Natural killer cell (primary cell): ENCODE data around the gene THOC6. TPM values are rescaled to one million over a fixed set of nuclear protein-coding genes. Genes with fewer than 3 reads are reported as not detected.

Experiments used
- ATAC-seq, 3 donors: fragments of 150-1000 bp in 2 of 3; fragments of 200-7000 bp in 1 of 3; cut with Tn5 transposase; 1 replicate in 1 of 3; 2 replicates in 2 of 3; pipeline ENCODE4 v1.10.0; 2021; ENCODE audit warnings: mild to moderate bottlenecking in 2 of 3, moderate library complexity in 2 of 3
- DNase-seq, 2 donors: peaks; one replicate each; pipeline versions ENCODE4 v3.0.0 to v3.0.0-alpha.2; 2013 to 2021; ENCODE audit warnings: mixed read lengths in 1 of 2
- H3K27ac ChIP-seq: one replicate; pipeline ENCODE4 v1.5.1; 2013; ENCODE audit warnings: mild to moderate bottlenecking, low read length
- H3K27me3 ChIP-seq: one replicate; pipeline ENCODE4 v1.6.1; 2013; ENCODE audit warnings: low read length; ENCODE audit not compliant: control insufficient read depth, insufficient read depth
- H3K36me3 ChIP-seq: one replicate; pipeline ENCODE4 v1.6.1; 2013; ENCODE audit warnings: low read length; ENCODE audit not compliant: control insufficient read depth, insufficient read depth
- H3K4me1 ChIP-seq: one replicate; pipeline ENCODE4 v1.6.1; 2013; ENCODE audit warnings: low read length; ENCODE audit not compliant: control insufficient read depth, insufficient read depth
- H3K4me3 ChIP-seq: one replicate; pipeline ENCODE4 v1.5.1; 2013; ENCODE audit warnings: low read length
- H3K9me3 ChIP-seq: one replicate; pipeline ENCODE4 v1.6.1; 2013; ENCODE audit warnings: low read length; ENCODE audit not compliant: control insufficient read depth, insufficient read depth
- H3K27ac Mint-ChIP-seq, 2 donors: one replicate each; pipeline ENCODE4 v1.8.0; 2022; ENCODE audit warnings: mild to moderate bottlenecking in 2 of 2, mixed read lengths in 2 of 2, moderate library complexity in 1 of 2
- H3K27me3 Mint-ChIP-seq, 2 donors: one replicate each; pipeline ENCODE4 v1.8.0; 2022; ENCODE audit warnings: low read depth in 2 of 2, mixed read lengths in 2 of 2
- H3K36me3 Mint-ChIP-seq: one replicate; pipeline ENCODE4 v1.8.0; 2022; ENCODE audit warnings: mixed read lengths
- H3K4me1 Mint-ChIP-seq, 2 donors: one replicate each; pipeline ENCODE4 v1.8.0; 2022; ENCODE audit warnings: mixed read lengths in 2 of 2
- H3K4me3 Mint-ChIP-seq: one replicate; pipeline ENCODE4 v1.8.0; 2022; ENCODE audit warnings: mild to moderate bottlenecking, moderate library complexity, mixed read lengths
- H3K9me3 Mint-ChIP-seq, 2 donors: one replicate each; pipeline ENCODE4 v1.8.0; 2022; ENCODE audit warnings: mixed read lengths in 2 of 2
- WGBS: methylation state at CpG from one replicate; pipeline ENCODE4 v1.1.7; 2013; ENCODE audit warnings: missing lambda C conversion rate; ENCODE audit not compliant: insufficient coverage; 5-methylcytosine and 5-hydroxymethylcytosine counted together
- intact Hi-C: fragments of 100-400 bp; cut with micrococcal nuclease; formaldehyde crosslinking; loops from one replicate; pipeline ENCODE4 v1.14.2; 2022
- total RNA-seq, 4 donors: library from RNA; stranded (reverse); fragments of 120-200 nt in 1 of 4; gene quantifications; one replicate each; pipeline versions ENCODE4 v1.2.3 to v1.2.4, GENCODE V29; 2013 to 2022
- TF ChIP-seq, protein P1 (sequence below): fragments of 200-600 bp; IDR thresholded peaks from one replicate; pipeline ENCODE4 v1.8.0; 2022; ENCODE audit warnings: antibody characterized with exemption

THOC6 gene
- total RNA-seq, 3 donors from 2014 or later (not counting 1 experiment from before 2014, with no cell fraction given), result 17.1 to 21.5 (median 17.2) TPM

GRCh38 chr16:3044708-3045107 is 20.9 kb downstream of the THOC6 start:
- ATAC-seq (no peak), DNase-seq (no peak)
- Mint-ChIP-seq H3K9me3 (no peaks in the 10 kb centered on the region), H3K4me1 (peaks cover 17 to 30% of the 10 kb centered on the region in 2 donors), H3K4me3 (peak overlapping the region; percentile 67), H3K27ac (no peak overlapping the region), H3K27me3 (peaks cover 30% of the 10 kb centered on the region in 2 donors), H3K36me3 (no peaks in the 10 kb centered on the region)
- Histone ChIP-seq H3K4me3 (no peak overlapping the region), H3K9me3 (no peaks in the 10 kb centered on the region), H3K4me1 (peaks cover 44% of the 10 kb centered on the region), H3K27ac (no peak overlapping the region), H3K36me3 (no peaks in the 10 kb centered on the region), H3K27me3 (peaks cover 38% of the 10 kb centered on the region)
- TF ChIP-seq, protein P1, sequence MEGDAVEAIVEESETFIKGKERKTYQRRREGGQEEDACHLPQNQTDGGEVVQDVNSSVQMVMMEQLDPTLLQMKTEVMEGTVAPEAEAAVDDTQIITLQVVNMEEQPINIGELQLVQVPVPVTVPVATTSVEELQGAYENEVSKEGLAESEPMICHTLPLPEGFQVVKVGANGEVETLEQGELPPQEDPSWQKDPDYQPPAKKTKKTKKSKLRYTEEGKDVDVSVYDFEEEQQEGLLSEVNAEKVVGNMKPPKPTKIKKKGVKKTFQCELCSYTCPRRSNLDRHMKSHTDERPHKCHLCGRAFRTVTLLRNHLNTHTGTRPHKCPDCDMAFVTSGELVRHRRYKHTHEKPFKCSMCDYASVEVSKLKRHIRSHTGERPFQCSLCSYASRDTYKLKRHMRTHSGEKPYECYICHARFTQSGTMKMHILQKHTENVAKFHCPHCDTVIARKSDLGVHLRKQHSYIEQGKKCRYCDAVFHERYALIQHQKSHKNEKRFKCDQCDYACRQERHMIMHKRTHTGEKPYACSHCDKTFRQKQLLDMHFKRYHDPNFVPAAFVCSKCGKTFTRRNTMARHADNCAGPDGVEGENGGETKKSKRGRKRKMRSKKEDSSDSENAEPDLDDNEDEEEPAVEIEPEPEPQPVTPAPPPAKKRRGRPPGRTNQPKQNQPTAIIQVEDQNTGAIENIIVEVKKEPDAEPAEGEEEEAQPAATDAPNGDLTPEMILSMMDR, result no peak
- intact Hi-C loops, result no loop called here
- WGBS, result 92% methylated on average over 5 of the region's 6 CpGs

DNA sequence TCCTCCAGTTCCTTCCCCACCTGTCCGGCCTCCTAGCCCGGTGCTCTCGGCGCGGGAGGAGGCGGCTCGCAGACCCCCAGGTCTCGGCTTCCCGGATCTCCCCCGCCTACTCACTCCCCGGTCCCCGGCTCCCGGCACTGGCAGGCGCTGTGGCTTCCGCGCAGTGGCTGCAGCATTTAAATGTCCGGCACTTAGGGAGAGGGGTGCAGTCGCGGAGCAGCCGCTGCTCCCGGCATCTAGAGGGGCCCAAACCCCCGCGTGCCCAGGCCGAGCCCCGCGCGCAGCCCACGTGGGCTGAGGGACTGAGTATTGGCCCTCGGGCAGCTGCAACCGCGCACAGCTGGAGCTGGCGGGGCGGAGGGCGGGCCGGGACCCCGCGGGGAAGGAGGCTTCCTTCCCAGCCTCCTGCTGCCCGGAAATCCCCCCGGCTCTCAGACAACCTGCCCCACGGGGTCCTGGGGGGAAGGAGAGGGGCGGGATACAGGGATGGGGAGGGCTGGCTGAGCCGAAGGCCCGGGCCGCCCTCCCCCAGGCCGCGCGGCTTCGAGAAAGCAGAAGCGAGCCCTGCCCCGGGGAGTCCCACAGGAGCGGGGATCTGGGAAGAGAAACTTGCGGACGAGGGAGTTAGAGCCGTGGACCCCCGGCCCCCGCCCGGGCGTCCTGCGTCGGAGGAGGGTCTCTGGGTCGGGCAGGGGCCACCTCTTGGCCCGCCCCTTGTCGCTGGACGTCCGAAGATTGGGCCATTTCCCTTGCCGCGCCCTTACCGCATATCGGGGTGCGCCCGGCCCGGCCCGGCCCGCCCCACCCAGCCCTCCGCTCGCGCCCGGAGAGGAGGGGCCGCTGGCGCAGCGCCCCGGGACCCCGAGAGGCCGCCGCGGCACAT is 22.2 kb downstream of the THOC6 start, which contains the start of gene MMP25:
Gene MMP25, plus strand, starts transcription at position 804 of the 883 bp plus-strand sequence. CDS start 357 bp downstream, outside the sequence.
- Histone ChIP-seq H3K27me3 (peaks cover 34% of the 10 kb centered on the region), H3K4me3 (peak within 1 kb of the TSS; percentile 34), H3K36me3 (no peaks in the 10 kb centered on the region), H3K9me3 (no peaks in the 10 kb centered on the region), H3K4me1 (peaks cover 56% of the 10 kb centered on the region), H3K27ac (no peak within 1 kb of the TSS)
- peaks cover 22 to 35% of the 10 kb centered on the region in 2 donors for H3K4me1 Mint-ChIP-seq
- peak in 1 of 2 donors; percentile 19 for DNase-seq
- H3K27ac Mint-ChIP-seq, result no peak within 1 kb of the TSS
- peaks cover 24 to 30% of the 10 kb centered on the region in 2 donors for H3K27me3 Mint-ChIP-seq
- no peaks in the 10 kb centered on the region for H3K9me3 Mint-ChIP-seq
- intact Hi-C loops, result no loop called here
- H3K4me3 Mint-ChIP-seq, result peak within 1 kb of the TSS; percentile 67
- WGBS, result under 1% methylated on average over 84 of the region's 86 CpGs
- TF ChIP-seq, protein P1, result no peak
- H3K36me3 Mint-ChIP-seq, result no peaks in the 10 kb centered on the region
- ATAC-seq, result peak; percentile 36 to 57 (median 41)

- Mint-ChIP-seq H3K4me3 (peak overlapping the region; percentile 9), H3K36me3 (no peaks in the 10 kb centered on the region), H3K27me3 (peaks cover 24 to 30% of the 10 kb centered on the region in 2 donors), H3K9me3 (no peaks in the 10 kb centered on the region), H3K4me1 (peaks cover 27 to 35% of the 10 kb centered on the region in 2 donors), H3K27ac (no peak overlapping the region)
- H3K4me3 ChIP-seq, result no peak overlapping the region
- peaks cover 34% of the 10 kb centered on the region for H3K27me3 ChIP-seq
- no peak overlapping the region for H3K27ac ChIP-seq
- H3K36me3 ChIP-seq, result no peaks in the 10 kb centered on the region
- intact Hi-C loops, result no loop called here
- DNase-seq (peak; percentile 16 to 36), ATAC-seq (peak in 1 of 3 donors; percentile 48)
- 3% methylated on average over 54 of the region's 54 CpGs for WGBS
- peaks cover 63% of the 10 kb centered on the region for H3K4me1 ChIP-seq
- TF ChIP-seq, protein P1, result no peak
- no peaks in the 10 kb centered on the region for H3K9me3 ChIP-seq
Observed at GRCh38 chr16:3046641-3047386, 23.0 kb downstream of the THOC6 start.
